GM21423 (cell line): ENCODE results near the gene NDUFB1.

Source experiments
- ATAC-seq: cut with Tn5 transposase; IDR thresholded peaks from one replicate; pipeline ENCODE4 v1.9.1; 2021; ENCODE audit warnings: mild to moderate bottlenecking, moderate library complexity; ENCODE audit not compliant: unreplicated experiment

Gene NDUFB1

DNA sequence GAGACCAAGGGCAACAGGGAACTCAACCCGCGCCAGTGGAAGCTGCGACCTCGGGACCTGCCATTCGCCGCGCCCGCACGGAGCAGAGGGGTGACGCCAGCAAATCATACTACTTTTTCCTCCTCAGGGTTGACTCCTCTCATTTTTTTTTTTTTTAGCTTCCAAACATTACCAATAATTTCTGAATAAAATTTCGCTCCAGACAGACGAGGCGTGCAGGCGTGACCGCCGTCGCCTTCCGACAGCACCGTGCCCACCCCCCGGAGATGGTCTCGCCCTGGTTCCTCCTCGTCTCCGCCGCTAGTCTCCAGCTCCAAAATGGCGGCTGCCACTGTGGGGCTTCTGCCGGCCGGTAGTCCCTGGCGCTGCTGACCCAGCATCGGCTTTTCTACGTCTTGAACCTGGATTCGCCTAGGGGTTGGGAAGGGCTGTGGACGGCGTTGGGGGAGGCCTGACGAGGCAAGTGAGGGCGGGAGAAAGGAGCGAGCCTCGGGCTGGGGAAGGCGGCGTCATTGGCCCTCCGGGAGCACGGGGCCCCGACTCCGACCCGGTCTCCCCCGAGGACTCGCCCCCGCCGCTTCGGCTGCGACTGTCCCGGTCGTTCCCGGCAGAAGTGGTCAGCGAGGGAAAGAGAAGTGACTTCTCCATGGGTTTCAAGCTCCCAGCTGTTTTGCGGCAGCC lies at the start of gene NDUFB1, which contains the start of gene CPSF2:
Gene NDUFB1, minus strand, starts transcription at position 37 of the 681 bp plus-strand sequence. CDS start 4,069 bp downstream, outside the sequence.
Gene CPSF2, plus strand, starts transcription at position 300 of the 681 bp plus-strand sequence. CDS start 9,016 bp downstream, outside the sequence.
- ATAC-seq, result peak; percentile 84

- ATAC-seq, result no peak
Observed at GRCh38 chr14:92164958-92165357, 43.5 kb upstream of the NDUFB1 start.

DNA sequence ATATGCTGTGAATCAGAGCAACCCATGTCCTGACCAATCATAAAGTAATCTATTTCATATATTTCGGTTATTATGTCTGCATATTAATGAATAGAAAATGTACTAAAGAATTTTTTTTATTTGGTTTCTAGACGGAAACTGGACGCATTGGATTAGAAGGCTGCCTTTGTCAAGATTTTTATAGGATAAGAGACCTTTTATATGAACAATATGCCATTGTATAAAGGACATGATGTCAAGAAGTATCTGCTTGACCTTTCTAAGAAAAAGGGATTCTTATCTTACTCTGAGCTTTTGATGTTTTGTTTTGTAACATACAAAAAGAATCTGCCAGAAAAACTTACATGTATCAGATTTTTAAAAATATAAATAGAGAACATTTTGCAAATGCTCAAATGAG lies 40.0 kb upstream of the NDUFB1 start:
- no peak for ATAC-seq

GRCh38 chr14:92160619-92161018 lies 39.1 kb upstream of the NDUFB1 start:
- ATAC-seq, result no peak

DNA sequence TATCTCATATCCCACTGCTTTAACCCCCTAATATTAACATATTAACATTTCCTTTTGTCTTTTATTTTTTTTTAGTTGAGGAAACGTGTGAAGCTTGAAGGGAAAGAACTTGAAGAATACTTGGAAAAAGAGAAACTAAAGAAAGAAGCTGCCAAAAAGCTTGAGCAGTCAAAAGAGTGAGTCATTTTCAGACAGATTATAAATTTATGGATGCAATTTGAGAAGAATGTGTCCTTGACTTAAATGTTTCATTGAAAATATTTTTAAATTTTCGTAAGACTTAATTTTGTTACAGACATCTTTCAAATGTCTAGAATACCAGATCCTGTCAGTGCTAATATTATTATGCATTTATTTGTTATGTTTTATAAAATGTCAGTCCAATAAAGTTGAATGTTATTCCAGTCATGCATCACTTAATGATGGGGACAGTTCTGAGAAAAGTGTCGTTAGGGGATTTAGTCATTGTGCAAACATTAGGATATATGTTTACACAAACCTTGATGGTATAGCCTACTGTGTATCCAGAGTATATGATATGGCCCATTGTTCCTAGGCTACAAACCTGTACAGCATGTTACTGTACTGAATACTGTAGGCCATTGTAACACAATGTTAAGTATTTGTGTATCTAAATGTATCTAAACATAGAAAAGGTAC lies 32.9 kb upstream of the NDUFB1 start:
- no peak for ATAC-seq

- ATAC-seq, result no peak
Observed at GRCh38 chr14:92153581-92153980, 32.1 kb upstream of the NDUFB1 start.

GRCh38 chr14:92144708-92145107 lies 23.2 kb upstream of the NDUFB1 start:
- ATAC-seq, result no peak

DNA sequence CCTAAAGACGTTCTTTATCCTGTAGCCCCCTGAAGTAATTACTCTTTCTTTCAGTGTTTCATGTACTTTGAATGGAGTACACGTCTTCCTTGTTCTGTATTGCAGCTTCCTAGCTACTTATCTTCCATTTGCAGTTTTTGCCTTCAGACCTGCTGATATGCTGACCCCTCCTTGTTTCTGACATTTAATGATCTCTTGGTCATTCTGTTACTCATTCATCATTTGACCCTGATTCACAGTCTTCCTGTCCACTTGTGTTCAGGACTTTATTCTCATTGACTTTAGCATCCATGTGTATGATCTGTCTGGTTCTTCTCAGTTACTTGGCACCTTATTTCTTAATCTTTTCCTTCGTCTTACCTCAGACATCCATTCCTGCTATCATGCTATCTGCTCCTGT lies 22.5 kb upstream of the NDUFB1 start:
- no peak for ATAC-seq

GRCh38 chr14:92143309-92143708 lies 21.8 kb upstream of the NDUFB1 start:
- ATAC-seq, result no peak

DNA sequence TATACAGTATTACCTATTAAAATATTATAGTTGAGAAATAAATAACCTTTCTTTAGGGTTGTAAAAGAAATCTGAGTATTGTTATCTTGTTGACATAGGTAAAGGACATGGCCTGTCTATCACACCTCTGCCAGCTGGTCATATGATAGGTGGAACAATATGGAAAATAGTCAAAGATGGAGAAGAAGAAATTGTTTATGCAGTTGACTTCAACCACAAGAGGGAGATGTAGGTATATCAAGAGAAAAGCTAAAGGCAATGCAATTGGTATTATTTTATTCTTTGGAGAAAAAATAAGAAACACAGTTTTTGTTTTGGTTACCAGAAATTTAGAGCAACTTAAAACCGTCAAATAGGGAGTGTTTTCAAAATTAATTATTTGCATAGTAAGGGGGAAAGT lies 13.8 kb upstream of the NDUFB1 start:
- ATAC-seq, result no peak

GRCh38 chr14:92134456-92134855 lies 12.9 kb upstream of the NDUFB1 start:
- no peak for ATAC-seq

DNA sequence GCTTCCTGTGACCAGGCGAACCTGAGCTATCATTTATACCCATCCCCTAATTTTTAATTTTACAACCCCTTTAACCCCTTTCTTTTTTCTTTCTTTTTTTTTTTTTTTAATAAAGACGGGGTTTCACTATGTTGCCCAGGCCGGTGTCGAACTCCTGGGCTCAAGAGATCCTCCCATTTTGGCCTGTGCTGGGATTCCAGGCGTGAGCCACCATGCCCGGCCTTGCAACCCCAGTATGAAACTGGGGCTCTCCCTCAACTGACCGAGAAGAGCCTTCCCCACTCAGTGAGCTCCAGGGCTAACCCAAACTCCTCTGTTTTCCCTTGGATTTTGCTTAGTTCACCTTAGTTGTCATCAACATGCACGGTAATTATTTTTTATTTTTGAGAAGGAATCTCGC lies 1.3 kb upstream of the NDUFB1 start:
- ATAC-seq, result no peak

GRCh38 chr14:92122351-92122677 lies 808 bp upstream of the NDUFB1 start:
- ATAC-seq, result no peak

GRCh38 chr14:92121207-92121669 lies 268 bp downstream of the NDUFB1 start:
- peak; percentile 11 for ATAC-seq

GRCh38 chr14:92109490-92109889 lies 12.0 kb downstream of the NDUFB1 start:
- ATAC-seq, result no peak

GRCh38 chr14:92108345-92109254 lies 12.9 kb downstream of the NDUFB1 start:
- ATAC-seq, result no peak

DNA sequence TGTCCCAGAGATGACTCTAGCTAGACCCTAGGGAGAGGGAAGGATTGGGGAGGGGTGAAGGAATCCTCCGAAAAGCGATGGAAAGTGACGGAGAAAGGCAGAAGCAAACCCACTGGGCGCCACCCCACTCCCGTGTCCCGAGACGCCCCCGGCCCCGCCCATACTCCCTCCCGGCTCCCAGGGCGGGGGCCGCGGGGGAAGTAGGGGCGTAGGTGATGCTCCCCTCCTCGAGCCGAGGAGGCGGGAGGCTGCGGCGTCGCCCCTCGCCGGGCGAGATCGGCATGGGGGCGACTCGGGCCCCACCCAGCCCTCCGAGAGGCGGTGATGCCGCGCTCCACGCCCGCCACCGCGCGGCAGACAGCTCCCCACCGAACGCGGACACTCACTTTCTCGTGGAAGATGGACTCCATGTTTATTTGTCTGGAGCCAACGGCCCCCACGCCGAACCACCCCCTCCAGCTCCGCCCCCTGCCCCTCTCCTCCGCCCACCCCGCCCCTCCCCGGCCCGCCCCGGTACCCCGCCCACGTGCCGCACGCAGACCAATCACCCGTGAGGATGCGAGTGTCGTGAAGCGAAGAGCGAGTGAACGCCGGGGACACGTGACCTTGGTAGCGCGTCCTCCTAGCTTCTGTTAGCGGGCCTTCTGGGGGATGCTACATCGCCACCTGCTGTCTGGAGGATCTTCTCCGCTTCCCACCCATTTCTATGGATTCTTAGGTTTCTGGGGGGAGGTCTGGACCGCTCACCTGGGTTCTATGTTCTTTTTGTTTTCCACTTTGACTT lies 15.2 kb downstream of the NDUFB1 start, which contains the start of gene ATXN3:
Gene ATXN3, minus strand, starts transcription at position 440 of the 784 bp plus-strand sequence. Its CDS starts 30 bp downstream, at position 410.
- ATAC-seq, result peak; percentile 85

- ATAC-seq, result peak; percentile 20
Observed at GRCh38 chr14:92105893-92106142, 15.7 kb downstream of the NDUFB1 start.

DNA sequence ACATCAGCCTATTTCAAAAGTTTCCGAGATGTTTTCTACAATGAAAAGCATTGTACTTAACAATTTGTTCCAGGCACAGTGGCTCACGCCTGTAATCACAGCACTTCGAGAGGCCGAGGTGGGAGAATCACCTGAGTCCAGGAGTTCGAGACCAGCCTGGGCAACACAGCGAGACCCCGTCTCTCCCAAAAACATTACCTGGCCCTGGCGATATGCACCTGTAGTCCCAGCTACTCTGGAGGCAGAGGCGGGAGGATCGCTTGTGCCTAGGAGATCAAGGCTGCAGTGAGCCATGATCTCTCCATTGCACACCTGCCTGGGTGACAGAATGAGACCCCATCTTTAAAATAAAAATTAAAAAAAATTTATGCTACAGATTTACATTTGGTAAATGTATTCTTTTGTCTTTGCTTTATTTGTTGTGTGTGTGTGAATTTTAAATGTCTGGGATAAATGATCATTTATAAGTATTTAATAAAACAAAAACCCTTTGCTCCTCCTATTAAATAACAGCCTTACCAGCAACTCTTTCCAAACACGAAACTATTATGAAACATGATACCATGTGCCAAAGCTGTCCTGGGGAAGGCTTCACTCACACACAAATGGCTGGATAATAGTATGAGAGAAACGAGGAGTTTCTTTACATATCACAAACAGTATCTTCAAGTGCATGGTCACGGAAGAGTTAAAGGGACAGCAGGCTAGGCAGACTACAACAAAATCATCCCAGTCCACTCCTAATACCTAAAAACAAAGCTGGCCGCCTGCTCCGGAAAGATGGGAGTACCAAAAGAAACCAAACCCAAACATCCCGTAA lies 16.2 kb downstream of the NDUFB1 start:
- no peak for ATAC-seq
